ENCODE results near the gene TKTL2. TPM values are rescaled to one million over a fixed set of nuclear protein-coding genes. Genes with fewer than 3 reads are reported as not detected.

TKTL2 gene
- total and polyA plus RNA-seq, 10 of the 15 experiments (the other 5 are each of a cell fraction or from before 2014, with no cell fraction given) = 0.03 to 0.04 (median 0.03) TPM; not detected in 7

- no peak for TF ChIP-seq NFYA (IDR thresholded peaks at IDR 0.05; ENCODE audit: borderline replicate concordance, low read depth, low read length)
- peak; percentile 70 for TF ChIP-seq KLF5 (IDR thresholded peaks at IDR 0.05; ENCODE audit: partially characterized antibody)
- TF ChIP-seq, protein P1, sequence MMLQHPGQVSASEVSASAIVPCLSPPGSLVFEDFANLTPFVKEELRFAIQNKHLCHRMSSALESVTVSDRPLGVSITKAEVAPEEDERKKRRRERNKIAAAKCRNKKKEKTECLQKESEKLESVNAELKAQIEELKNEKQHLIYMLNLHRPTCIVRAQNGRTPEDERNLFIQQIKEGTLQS (IDR thresholded peaks at IDR 0.05; ENCODE audit: borderline replicate concordance, extremely low read depth, low read depth, low read length) = no peak
- TF ChIP-seq ETV6 (conservative IDR thresholded peaks at IDR 0.05 in 1 of 2, IDR thresholded peaks at IDR 0.05 in 1 of 2; ENCODE audit: borderline replicate concordance in 1 of 2, low read depth in 1 of 2) = peak in 1 of 2 experiments; percentile 52; a peak in 1 of 4 replicates
- TF ChIP-seq PAX5 (IDR thresholded peaks at IDR 0.05; ENCODE audit: borderline replicate concordance, low read depth, low read length) = peak; percentile 21; the same call in 1 of the 2 replicates
- peak; percentile 16; the same call in 1 of the 2 replicates for TF ChIP-seq MTA2 (IDR thresholded peaks at IDR 0.05; ENCODE audit: low read depth)
- TF ChIP-seq NFIC (IDR thresholded peaks at IDR 0.05; ENCODE audit: low read depth, low read length) = peak; percentile 60; the same call in 1 of the 2 replicates
- TF ChIP-seq PML (IDR thresholded peaks at IDR 0.05; ENCODE audit: low read length) = peak; percentile 98
- peak; percentile 59; the same call in 1 of the 2 replicates for TF ChIP-seq TCF3 (IDR thresholded peaks at IDR 0.05; ENCODE audit: borderline replicate concordance, insufficient read depth, low read depth, low read length)
- peak; percentile 61; the same call in 1 of the 2 replicates for TF ChIP-seq NFYB (IDR thresholded peaks at IDR 0.05; ENCODE audit: insufficient read depth, low read depth, low read length)
- 0 out of 2 replicates have a peak, but pooled peaks have one; percentile 52 for TF ChIP-seq MEF2A (IDR thresholded peaks at IDR 0.05; ENCODE audit: insufficient read depth, low read depth, low read length)
- TF ChIP-seq IRF3 (IDR thresholded peaks at IDR 0.05) = 0 out of 2 replicates have a peak, but pooled peaks have one; percentile 36
- peak; percentile 57 for TF ChIP-seq NR2C1 (IDR thresholded peaks at IDR 0.05)
- no peak for TF ChIP-seq CBX3 (IDR thresholded peaks at IDR 0.05; ENCODE audit: borderline replicate concordance, low read depth)
- no peak for TF ChIP-seq ZNF622 (IDR thresholded peaks at IDR 0.05)
- TF ChIP-seq POLR2AphosphoS5 (IDR thresholded peaks at IDR 0.05; ENCODE audit: low read length) = peak; percentile 97
- no peak for TF ChIP-seq YBX1 (IDR thresholded peaks at IDR 0.05)
- peak; percentile 81 for TF ChIP-seq HCFC1 (IDR thresholded peaks at IDR 0.05; ENCODE audit: low read length)
- TF ChIP-seq ZBED1 (IDR thresholded peaks at IDR 0.05; ENCODE audit: borderline replicate concordance) = peak; percentile 82; the same call in 1 of the 2 replicates
- TF ChIP-seq WRNIP1 (IDR thresholded peaks at IDR 0.05; ENCODE audit: borderline replicate concordance, low read depth, low read length) = no peak
- peak; percentile 57; the same call in 1 of the 2 replicates for TF ChIP-seq CREM (IDR thresholded peaks at IDR 0.05; ENCODE audit: low read depth)
- TF ChIP-seq NBN (IDR thresholded peaks at IDR 0.05) = peak; percentile 55
- peak; percentile 42; the same call in 1 of the 2 replicates for TF ChIP-seq RAD51 (IDR thresholded peaks at IDR 0.05)
- TF ChIP-seq SKIL (IDR thresholded peaks at IDR 0.05; ENCODE audit: low read depth, poor library complexity, severe bottlenecking) = no peak
- TF ChIP-seq RFX5 (IDR thresholded peaks at IDR 0.05; ENCODE audit: low read depth, low read length) = no peak
- TF ChIP-seq JUNB (IDR thresholded peaks at IDR 0.05) = no peak
- peak; percentile 99 for TF ChIP-seq MXI1 (IDR thresholded peaks at IDR 0.05; ENCODE audit: low read depth, low read length)
- peak; percentile 41; the same call in 1 of the 2 replicates for TF ChIP-seq CHD2 (IDR thresholded peaks at IDR 0.05; ENCODE audit: borderline replicate concordance, low read depth, low read length)
Observed at GRCh38 chr4:163494360-163495241, 21.0 kb upstream of the TKTL2 start, which contains the start of gene TMA16 (continued).
